Measurements from ENCODE around the gene NSG1. TPM values are rescaled to one million over a fixed set of nuclear protein-coding genes. Genes with fewer than 3 reads are reported as not detected.

Gene NSG1
- total RNA-seq, 1 donor from 2014 or later: 2.4 TPM

DNA sequence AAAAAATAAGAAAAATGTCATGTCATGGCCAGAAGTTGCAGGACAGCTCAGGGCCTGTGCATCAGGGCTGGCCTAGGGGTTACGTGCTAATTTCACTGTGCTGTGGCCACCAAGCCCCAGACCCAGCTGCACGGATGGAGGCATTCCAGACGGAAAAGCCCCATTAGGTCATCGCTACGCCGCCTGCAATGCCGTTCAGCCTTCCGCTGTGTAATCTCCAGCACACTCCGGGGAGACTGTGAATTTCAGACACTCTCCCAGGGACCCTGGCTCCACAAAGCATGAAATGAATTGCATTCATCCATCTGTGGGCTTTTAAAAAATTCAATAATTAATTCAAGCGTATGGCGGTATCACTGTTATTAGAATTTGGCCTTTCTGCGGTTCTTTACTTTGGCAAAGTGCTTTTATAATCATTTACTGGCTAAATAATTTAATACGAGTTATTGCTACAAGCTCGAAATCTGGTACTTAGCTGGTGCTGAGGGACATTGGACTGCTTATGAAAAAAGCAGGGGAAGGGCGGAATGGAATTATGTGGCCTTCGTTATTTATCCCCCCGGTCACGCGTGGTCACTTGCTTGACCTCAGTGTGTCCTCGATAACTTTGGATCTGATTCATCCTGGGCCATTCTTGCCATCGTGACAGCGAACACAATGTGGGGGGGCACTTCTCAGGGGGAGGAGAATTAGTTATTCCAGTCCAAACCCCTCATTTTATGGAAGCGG, 9.0 kb upstream of the NSG1 start:
- FAIRE-seq (no peak), DNase-seq (ENCODE audit: low read depth) (no peak)
- no peaks in the 10 kb centered on the region for H3K36me3 ChIP-seq (ENCODE audit: control insufficient read depth, insufficient read depth, low read length)
- no peak overlapping the region for H3K4me3 ChIP-seq (ENCODE audit: low read depth, low read length)
- H3K27me3 ChIP-seq (ENCODE audit: control insufficient read depth, insufficient read depth, low read length): no peaks in the 10 kb centered on the region
- TF ChIP-seq CTCF (IDR thresholded peaks at IDR 0.05; ENCODE audit: insufficient read depth, low read length, severe bottlenecking): no peak

DNA sequence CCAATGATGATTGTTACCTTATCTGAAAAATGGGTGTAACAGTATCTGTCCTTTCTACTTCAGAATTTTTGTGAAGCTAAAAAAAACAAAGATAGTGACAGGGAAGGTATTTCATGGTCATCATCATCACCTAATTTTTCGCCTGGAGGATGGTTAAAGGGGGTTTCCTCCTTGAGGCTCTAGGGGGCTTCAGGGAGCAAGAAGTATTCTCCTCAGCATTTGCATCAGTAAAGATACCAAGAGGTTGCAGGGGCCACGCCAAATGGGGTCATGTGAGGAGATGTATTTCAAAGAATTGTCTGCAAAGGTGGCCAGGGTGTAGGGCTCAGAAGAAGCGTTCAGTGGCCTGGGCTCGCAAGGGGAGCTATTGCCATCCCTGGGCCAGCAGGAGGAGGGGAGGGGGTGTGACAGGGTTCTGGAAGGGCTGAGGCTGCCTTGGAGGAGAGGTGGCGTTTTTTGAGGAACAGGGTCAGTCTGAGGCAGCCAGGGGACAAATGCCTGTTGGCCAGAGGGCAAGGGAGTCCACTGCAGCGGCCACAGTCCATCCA, 7.3 kb upstream of the NSG1 start:
- FAIRE-seq: no peak
- no peaks in the 10 kb centered on the region for H3K27me3 ChIP-seq (ENCODE audit: control insufficient read depth, insufficient read depth, low read length)
- no peak for TF ChIP-seq CTCF (IDR thresholded peaks at IDR 0.05; ENCODE audit: insufficient read depth, low read length, severe bottlenecking)

DNA sequence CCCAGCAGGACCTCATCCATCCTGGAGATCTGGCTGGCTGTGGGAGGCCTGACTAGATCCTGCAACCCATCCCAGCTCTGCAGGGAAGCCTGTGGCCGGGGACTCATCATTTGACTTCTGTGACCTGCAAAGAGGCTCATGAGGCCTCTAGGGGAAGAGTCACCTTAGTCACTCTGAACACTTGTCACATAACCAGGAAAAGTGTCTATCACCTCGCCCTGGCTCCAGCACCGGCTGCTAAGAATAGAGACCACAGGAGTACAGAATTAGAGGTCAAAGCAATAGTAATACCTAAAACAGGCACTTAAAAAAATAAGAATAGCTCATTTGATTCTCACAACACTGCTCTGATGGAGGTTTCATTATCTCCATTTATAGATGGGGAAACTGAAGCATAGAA, 3.8 kb upstream of the NSG1 start:
- Histone ChIP-seq H3K4me3 (ENCODE audit: low read depth, low read length) (no peak overlapping the region), H3K36me3 (ENCODE audit: control insufficient read depth, insufficient read depth, low read length) (no peaks in the 10 kb centered on the region), H3K27me3 (ENCODE audit: control insufficient read depth, insufficient read depth, low read length) (no peaks in the 10 kb centered on the region)
- FAIRE-seq (no peak), DNase-seq (ENCODE audit: low read depth) (no peak)
- TF ChIP-seq CTCF (IDR thresholded peaks at IDR 0.05; ENCODE audit: insufficient read depth, low read length, severe bottlenecking): no peak

More for the DNA sequence above, 7.3 kb upstream of the NSG1 start:
- DNase-seq (ENCODE audit: low read depth): no peak
- Histone ChIP-seq H3K36me3 (ENCODE audit: control insufficient read depth, insufficient read depth, low read length) (no peaks in the 10 kb centered on the region), H3K4me3 (ENCODE audit: low read depth, low read length) (no peak overlapping the region)

GRCh38 chr4:4384837-4385236, 2.1 kb upstream of the NSG1 start:
- peak; percentile 87 for TF ChIP-seq CTCF (IDR thresholded peaks at IDR 0.05; ENCODE audit: insufficient read depth, low read length, severe bottlenecking)
- DNase-seq (ENCODE audit: low read depth) (peak; percentile 55), FAIRE-seq (peak; percentile 64)
- Histone ChIP-seq H3K27me3 (ENCODE audit: control insufficient read depth, insufficient read depth, low read length) (no peaks in the 10 kb centered on the region), H3K4me3 (ENCODE audit: low read depth, low read length) (no peak overlapping the region), H3K36me3 (ENCODE audit: control insufficient read depth, insufficient read depth, low read length) (no peaks in the 10 kb centered on the region)

DNA sequence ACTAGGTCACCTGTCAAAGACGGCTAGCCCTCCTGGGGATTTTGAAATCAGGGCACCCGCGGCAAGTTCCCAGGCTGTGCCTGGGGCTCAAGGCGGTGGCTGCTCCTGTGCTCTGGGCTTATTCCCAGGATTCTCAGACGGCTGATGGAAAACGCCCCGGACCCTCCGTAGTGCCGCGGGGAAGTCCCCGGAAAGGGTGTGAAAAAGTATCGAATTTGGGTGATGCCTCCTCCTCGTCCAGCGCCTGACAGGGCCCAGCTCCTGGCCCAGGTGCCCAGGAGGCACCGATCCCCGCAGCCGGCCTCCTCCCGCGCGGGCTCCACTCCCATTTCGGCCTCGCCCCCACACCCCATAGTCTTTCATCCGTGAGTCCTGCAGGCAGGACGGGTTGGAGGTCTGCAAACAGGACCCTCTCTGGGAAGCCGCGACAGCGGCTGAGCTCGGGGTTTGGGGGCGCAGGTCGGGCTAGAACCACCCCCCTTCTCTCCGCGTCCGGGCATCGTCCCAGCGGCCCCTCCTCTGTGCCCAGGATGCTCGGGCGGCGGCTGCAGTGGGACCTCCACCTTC, 1.1 kb upstream of the NSG1 start:
- Histone ChIP-seq H3K4me3 (ENCODE audit: low read depth, low read length) (peak overlapping the region; percentile 60), H3K36me3 (ENCODE audit: control insufficient read depth, insufficient read depth, low read length) (no peaks in the 10 kb centered on the region), H3K27me3 (ENCODE audit: control insufficient read depth, insufficient read depth, low read length) (no peaks in the 10 kb centered on the region)
- DNase-seq (ENCODE audit: low read depth): no peak
- no peak for FAIRE-seq
- TF ChIP-seq CTCF (IDR thresholded peaks at IDR 0.05; ENCODE audit: insufficient read depth, low read length, severe bottlenecking): no peak
